NCI-H446 (cell line): ENCODE data around the gene WDR45.

Experiments used
- DNase-seq, 2 experiments: peaks; one replicate each; lab custom pipeline; 2025; lab: John Stamatoyannopoulos, UW

Gene WDR45

GRCh38 chrX:49043220-49043986 lies 36.3 kb downstream of the WDR45 start, which contains the start of gene TFE3:
TSS of gene TFE3 (minus strand) at chrX:49043357. CDS start at chrX:49043226, 131 bp downstream.
- DNase-seq, result peak; percentile 95 to 98

GRCh38 chrX:49042581-49043219 lies 37.0 kb downstream of the WDR45 start:
- no peak for DNase-seq

- DNase-seq, result no peak
Measured at GRCh38 chrX:49041744-49042580, 37.7 kb downstream of the WDR45 start.

- DNase-seq, result no peak
Measured at GRCh38 chrX:49040376-49040955, 39.2 kb downstream of the WDR45 start.

GRCh38 chrX:49039598-49040375 lies 39.9 kb downstream of the WDR45 start:
- DNase-seq, result peak in 1 of 2 experiments; percentile 47

- no peak for DNase-seq
Measured at GRCh38 chrX:49037883-49038475, 41.7 kb downstream of the WDR45 start.

- DNase-seq, result no peak
Measured at GRCh38 chrX:49030283-49030682, 49.4 kb downstream of the WDR45 start.

GRCh38 chrX:49029876-49030275 lies 49.8 kb downstream of the WDR45 start:
- DNase-seq, result no peak
